Measurements from ENCODE around the gene KLHL30. TPM values are rescaled to one million over a fixed set of nuclear protein-coding genes. Genes with fewer than 3 reads are reported as not detected.

The KLHL30 gene
- total RNA-seq, 1 donor from 2014 or later = 18.3 TPM

DNA sequence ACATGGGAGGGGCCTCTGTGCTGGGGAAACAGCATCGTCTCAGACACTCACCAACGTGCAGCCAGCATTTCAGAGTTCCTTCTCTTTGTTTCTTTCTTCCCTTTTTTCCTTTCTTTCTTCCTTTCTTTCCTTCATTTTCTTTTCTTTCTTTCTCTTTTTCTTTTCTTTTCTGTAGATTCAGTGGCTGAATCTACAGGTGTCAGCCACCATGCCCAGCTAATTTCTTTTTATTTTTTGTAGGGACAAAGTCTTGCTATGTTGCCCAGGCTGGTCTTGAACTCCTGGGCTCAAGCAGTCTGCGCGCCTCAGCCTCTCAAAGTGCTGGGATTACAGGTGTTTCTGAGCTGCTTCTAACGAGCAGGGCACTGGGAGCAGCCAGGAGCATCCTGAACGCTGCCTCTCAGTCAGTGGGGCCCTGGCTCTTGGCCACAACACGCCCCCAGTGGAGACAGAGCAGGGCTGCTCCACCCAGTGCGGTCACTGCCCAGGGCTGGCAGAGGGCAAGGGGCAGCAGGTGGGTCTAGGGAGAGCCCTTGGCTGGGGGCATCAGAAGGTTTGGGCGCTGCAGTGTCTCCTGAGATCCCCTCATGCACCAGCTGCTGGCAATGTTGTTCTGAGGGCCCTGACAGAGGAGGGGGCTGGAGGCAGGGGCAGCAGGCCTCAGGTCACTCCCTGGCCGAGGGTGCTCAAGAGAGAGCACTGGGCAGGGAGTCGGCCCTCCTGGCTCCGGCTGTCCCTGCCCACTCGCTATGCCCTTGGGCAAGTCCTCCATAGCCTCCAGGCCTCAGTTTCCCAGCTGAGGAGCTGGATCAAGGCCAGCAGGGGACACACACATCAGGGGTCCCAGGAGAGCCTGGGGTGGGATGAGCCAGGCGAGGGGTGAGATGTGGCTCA is 4.7 kb upstream of the KLHL30 start:
- Histone ChIP-seq H3K36me3 (ENCODE audit: control insufficient read depth in 3 of 3, insufficient read depth in 3 of 3, low read length in 3 of 3) (no peaks in the 10 kb centered on the region), H3K27ac (ENCODE audit: low read depth, low read length) (no peak overlapping the region), H3K4me1 (ENCODE audit: control insufficient read depth in 3 of 3, insufficient read depth in 3 of 3, low read length in 3 of 3) (peaks cover 24 to 42% (median 37%) of the 10 kb centered on the region in 3 donors), H3K9me3 (ENCODE audit: control insufficient read depth in 3 of 3, low read length in 3 of 3) (no peaks in the 10 kb centered on the region), H3K9ac (ENCODE audit: low read depth in 1 of 3, low read length in 3 of 3) (no peak overlapping the region), H3K27me3 (ENCODE audit: control insufficient read depth in 3 of 3, insufficient read depth in 3 of 3, low read length in 3 of 3) (no peaks in the 10 kb centered on the region), H3K4me3 (ENCODE audit: low read length in 3 of 3) (no peak overlapping the region)

DNA sequence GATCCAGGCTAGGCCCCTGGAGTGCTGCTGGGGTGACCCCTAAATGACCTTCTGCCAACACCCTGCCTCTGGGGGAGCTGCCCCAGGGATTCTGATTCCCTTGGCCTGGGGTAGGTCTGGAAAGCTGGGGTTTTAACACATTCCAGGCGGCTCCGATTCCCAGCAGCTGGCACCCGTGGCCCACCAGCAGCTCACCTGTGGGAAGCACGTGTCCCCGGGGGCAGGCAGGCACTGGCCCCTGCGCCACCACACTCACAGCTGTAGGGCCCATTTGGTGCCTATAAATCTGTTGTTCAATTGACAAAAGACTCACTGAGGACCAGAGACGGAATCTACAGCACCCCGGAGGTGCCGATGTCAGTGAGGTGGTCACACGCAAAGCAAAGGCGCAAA is 4.1 kb upstream of the KLHL30 start:
- Histone ChIP-seq H3K27me3 (ENCODE audit: control insufficient read depth in 3 of 3, insufficient read depth in 3 of 3, low read length in 3 of 3) (no peaks in the 10 kb centered on the region), H3K9me3 (ENCODE audit: control insufficient read depth in 3 of 3, low read length in 3 of 3) (no peaks in the 10 kb centered on the region), H3K27ac (ENCODE audit: low read depth, low read length) (no peak overlapping the region)

DNA sequence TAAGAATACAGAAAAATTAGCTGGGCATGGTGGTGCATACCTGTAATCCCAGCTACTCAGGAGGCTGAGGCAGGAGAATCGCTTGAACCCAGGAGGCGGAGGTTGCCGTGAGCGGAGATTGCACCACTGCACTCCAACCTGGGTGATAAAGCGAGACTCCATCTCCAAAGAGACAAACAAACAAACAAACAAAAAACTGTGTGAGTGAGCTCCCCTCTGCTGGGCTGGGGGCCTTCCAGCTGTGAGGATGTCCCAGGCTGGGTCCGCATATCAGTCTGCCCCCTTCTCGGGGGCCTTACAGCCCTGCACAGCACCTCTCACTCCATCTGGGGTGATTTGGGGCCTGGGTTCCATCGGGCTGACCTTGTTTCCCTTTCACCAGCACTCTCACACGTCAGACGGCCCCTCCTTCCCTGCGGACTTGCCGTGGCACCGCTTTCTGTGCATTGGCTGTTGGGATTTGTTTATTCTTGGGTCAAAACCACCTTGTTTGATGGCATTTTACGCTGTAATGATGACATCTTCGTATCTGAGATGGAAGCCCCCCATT is 2.8 kb upstream of the KLHL30 start:
- no peak overlapping the region for H3K4me3 ChIP-seq (ENCODE audit: low read length in 3 of 3)
- H3K4me1 ChIP-seq (ENCODE audit: control insufficient read depth in 3 of 3, insufficient read depth in 3 of 3, low read length in 3 of 3) = peaks cover 36 to 58% (median 56%) of the 10 kb centered on the region in 3 donors
- H3K27ac ChIP-seq (ENCODE audit: low read depth, low read length) = peak overlapping the region; percentile 94

More for the DNA sequence above, 4.1 kb upstream of the KLHL30 start:
- Histone ChIP-seq H3K4me3 (ENCODE audit: low read length in 3 of 3) (no peak overlapping the region), H3K36me3 (ENCODE audit: control insufficient read depth in 3 of 3, insufficient read depth in 3 of 3, low read length in 3 of 3) (no peaks in the 10 kb centered on the region), H3K4me1 (ENCODE audit: control insufficient read depth in 3 of 3, insufficient read depth in 3 of 3, low read length in 3 of 3) (peaks cover 24 to 45% (median 44%) of the 10 kb centered on the region in 3 donors), H3K9ac (ENCODE audit: low read depth in 1 of 3, low read length in 3 of 3) (peak overlapping the region in 1 of 3 donors; percentile 45)

DNA sequence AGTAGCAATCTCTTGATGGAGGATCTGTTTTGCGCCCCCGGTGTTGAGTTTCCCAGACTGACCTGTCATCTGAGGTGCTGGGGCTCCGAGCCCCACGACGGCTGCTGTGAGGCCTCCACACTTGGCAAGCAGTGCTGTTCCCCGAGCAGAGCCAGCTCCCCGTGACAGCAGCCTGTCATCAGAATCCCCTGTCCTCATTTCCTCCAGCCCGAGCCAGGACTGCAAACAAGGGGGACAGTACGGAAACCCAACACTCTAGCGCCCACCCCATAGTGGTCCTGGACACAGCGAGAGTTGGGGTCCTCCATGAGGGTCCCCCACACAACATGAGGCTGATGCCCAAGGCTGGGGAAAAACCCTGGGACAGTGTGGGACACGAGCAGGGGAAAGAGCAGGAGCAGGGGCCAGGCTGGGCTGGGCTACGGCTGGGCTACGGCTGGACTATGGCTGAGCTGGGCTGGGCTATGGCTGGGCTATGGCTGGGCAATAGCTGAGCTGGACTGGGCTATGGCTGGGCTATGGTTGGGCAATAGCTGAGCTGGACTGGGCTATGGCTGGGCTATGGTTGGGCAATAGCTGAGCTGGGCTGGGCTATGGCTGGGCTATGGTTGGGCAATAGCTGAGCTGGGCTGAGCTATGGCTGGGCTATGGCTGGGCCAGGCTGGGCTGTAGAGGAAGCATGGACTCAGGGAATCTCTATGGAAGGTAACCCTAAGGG is 1.5 kb upstream of the KLHL30 start:
- H3K27me3 ChIP-seq (ENCODE audit: control insufficient read depth in 3 of 3, insufficient read depth in 3 of 3, low read length in 3 of 3) = no peaks in the 10 kb centered on the region
- peaks cover 8 to 17% (median 15%) of the 10 kb centered on the region in 3 donors for H3K36me3 ChIP-seq (ENCODE audit: control insufficient read depth in 3 of 3, insufficient read depth in 3 of 3, low read length in 3 of 3)
- no peaks in the 10 kb centered on the region for H3K9me3 ChIP-seq (ENCODE audit: control insufficient read depth in 3 of 3, low read length in 3 of 3)
- H3K4me3 ChIP-seq (ENCODE audit: low read length in 3 of 3) = peak overlapping the region in 2 of 3 donors; percentile 29 to 41
- peaks cover 49 to 71% (median 69%) of the 10 kb centered on the region in 3 donors for H3K4me1 ChIP-seq (ENCODE audit: control insufficient read depth in 3 of 3, insufficient read depth in 3 of 3, low read length in 3 of 3)
- peak overlapping the region; percentile 94 for H3K27ac ChIP-seq (ENCODE audit: low read depth, low read length)
- H3K9ac ChIP-seq (ENCODE audit: low read depth in 1 of 3, low read length in 3 of 3) = peak overlapping the region; percentile 70 to 98 (median 83)

More for the DNA sequence above, 2.8 kb upstream of the KLHL30 start:
- Histone ChIP-seq H3K27me3 (ENCODE audit: control insufficient read depth in 3 of 3, insufficient read depth in 3 of 3, low read length in 3 of 3) (no peaks in the 10 kb centered on the region), H3K36me3 (ENCODE audit: control insufficient read depth in 3 of 3, insufficient read depth in 3 of 3, low read length in 3 of 3) (peaks cover under 1 to 5% (median 4%) of the 10 kb centered on the region in 3 donors), H3K9me3 (ENCODE audit: control insufficient read depth in 3 of 3, low read length in 3 of 3) (no peaks in the 10 kb centered on the region), H3K9ac (ENCODE audit: low read depth in 1 of 3, low read length in 3 of 3) (peak overlapping the region in 2 of 3 donors; percentile 24 to 33)

DNA sequence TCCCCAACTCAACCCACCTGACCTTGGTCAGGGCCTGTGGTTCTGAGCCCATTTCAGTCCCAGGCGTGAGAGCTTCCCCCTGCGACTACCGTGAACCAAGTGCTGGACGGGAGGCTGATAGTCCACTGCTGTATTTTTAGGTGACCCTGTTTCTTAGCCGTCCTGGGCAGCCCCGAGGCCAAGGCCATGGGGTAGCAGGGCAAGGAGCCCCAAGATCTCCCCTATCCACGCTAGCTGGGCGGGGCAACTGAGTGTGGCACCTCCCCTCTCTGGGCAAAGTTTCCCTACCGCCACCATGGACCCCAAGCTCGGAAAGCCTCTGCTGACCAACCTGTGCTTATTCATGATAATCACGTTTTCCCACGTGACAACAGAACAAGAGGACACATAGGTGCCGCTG is 583 bp upstream of the KLHL30 start:
- H3K9me3 ChIP-seq (ENCODE audit: control insufficient read depth in 3 of 3, low read length in 3 of 3) = no peaks in the 10 kb centered on the region
- H3K9ac ChIP-seq (ENCODE audit: low read depth in 1 of 3, low read length in 3 of 3) = peak overlapping the region; percentile 83 to 98 (median 91)
- no peaks in the 10 kb centered on the region for H3K27me3 ChIP-seq (ENCODE audit: control insufficient read depth in 3 of 3, insufficient read depth in 3 of 3, low read length in 3 of 3)
- H3K4me3 ChIP-seq (ENCODE audit: low read length in 3 of 3) = peak overlapping the region in 2 of 3 donors; percentile 76 to 87
- H3K27ac ChIP-seq (ENCODE audit: low read depth, low read length) = peak overlapping the region; percentile 94
- peaks cover 8 to 19% (median 17%) of the 10 kb centered on the region in 3 donors for H3K36me3 ChIP-seq (ENCODE audit: control insufficient read depth in 3 of 3, insufficient read depth in 3 of 3, low read length in 3 of 3)
- H3K4me1 ChIP-seq (ENCODE audit: control insufficient read depth in 3 of 3, insufficient read depth in 3 of 3, low read length in 3 of 3) = peaks cover 58 to 80% (median 79%) of the 10 kb centered on the region in 3 donors

DNA sequence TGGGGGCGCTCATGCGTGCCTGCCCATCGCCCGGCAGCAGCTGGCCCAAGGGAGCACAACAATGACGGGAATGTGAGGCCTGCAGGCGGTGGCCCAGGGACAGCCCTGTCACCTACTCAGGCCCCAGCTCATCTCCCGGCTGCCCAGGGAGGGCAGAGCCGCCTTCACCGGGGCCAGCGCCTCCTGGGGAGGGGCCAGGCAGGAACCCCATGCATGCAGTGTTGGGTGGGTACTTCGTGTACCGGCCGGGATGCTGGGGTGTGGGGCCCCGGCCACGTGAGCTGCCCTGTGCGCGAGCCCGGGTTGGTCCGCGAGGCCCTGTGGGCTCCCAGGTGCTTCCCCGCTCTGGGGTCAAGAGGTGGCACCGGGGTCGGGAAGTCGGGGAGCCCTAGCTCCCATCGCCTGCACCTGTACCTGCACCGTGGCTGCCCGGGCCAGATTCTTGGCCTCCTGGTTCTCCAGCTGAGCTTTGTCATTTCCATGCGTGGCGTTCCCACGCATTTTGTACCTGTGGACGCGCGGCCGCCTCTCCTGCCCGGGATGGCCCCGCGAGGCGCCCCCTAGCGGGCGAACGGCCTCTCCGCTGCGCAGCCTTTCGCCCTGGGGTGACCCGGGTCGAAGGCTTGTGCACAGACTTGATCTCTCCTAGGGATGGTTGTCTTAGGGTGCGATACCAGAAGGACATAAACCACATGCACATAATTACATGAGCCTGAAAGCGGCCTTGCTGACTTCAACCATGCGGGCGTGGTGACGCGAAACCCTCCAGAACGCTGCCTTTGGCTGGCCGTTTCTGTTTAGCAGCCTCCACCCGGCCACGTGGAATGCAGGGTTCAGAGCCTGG is 950 bp downstream of the KLHL30 start:
- Histone ChIP-seq H3K27ac (ENCODE audit: low read depth, low read length) (peak overlapping the region; percentile 94), H3K36me3 (ENCODE audit: control insufficient read depth in 3 of 3, insufficient read depth in 3 of 3, low read length in 3 of 3) (peaks cover 8 to 19% (median 17%) of the 10 kb centered on the region in 3 donors), H3K9ac (ENCODE audit: low read depth in 1 of 3, low read length in 3 of 3) (peak overlapping the region; percentile 83 to 98 (median 91)), H3K9me3 (ENCODE audit: control insufficient read depth in 3 of 3, low read length in 3 of 3) (no peaks in the 10 kb centered on the region), H3K4me3 (ENCODE audit: low read length in 3 of 3) (peak overlapping the region; percentile 65 to 87 (median 76)), H3K4me1 (ENCODE audit: control insufficient read depth in 3 of 3, insufficient read depth in 3 of 3, low read length in 3 of 3) (peaks cover 68 to 94% (median 86%) of the 10 kb centered on the region in 3 donors), H3K27me3 (ENCODE audit: control insufficient read depth in 3 of 3, insufficient read depth in 3 of 3, low read length in 3 of 3) (no peaks in the 10 kb centered on the region)

DNA sequence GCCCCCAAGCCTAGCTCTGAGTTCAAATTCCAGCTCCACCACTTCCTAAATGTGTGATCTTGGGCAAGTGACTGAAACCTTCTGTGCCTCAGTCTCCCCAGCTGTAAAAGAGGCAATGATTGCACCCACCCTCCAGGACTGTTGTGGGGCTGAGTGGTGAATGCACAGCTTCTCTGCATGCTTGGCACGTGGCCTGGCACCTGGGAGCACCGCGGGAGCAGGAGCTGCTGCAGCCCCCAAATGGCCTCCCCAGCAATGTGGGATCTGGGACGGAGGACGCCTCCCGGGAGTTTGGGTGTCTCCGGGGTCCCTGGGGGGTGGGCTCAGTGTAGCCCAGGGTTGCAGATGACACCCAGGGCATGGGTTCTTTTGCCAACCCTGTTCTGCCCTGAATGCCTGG is 1.6 kb downstream of the KLHL30 start:
- Histone ChIP-seq H3K27me3 (ENCODE audit: control insufficient read depth in 3 of 3, insufficient read depth in 3 of 3, low read length in 3 of 3) (no peaks in the 10 kb centered on the region), H3K9ac (ENCODE audit: low read depth in 1 of 3, low read length in 3 of 3) (peak overlapping the region in 2 of 3 donors; percentile 83 to 98), H3K9me3 (ENCODE audit: control insufficient read depth in 3 of 3, low read length in 3 of 3) (no peaks in the 10 kb centered on the region), H3K36me3 (ENCODE audit: control insufficient read depth in 3 of 3, insufficient read depth in 3 of 3, low read length in 3 of 3) (peaks cover 8 to 19% (median 17%) of the 10 kb centered on the region in 3 donors), H3K4me1 (ENCODE audit: control insufficient read depth in 3 of 3, insufficient read depth in 3 of 3, low read length in 3 of 3) (peaks cover 68 to 98% (median 84%) of the 10 kb centered on the region in 3 donors), H3K27ac (ENCODE audit: low read depth, low read length) (peak overlapping the region; percentile 94), H3K4me3 (ENCODE audit: low read length in 3 of 3) (peak overlapping the region; percentile 65 to 87 (median 76))

DNA sequence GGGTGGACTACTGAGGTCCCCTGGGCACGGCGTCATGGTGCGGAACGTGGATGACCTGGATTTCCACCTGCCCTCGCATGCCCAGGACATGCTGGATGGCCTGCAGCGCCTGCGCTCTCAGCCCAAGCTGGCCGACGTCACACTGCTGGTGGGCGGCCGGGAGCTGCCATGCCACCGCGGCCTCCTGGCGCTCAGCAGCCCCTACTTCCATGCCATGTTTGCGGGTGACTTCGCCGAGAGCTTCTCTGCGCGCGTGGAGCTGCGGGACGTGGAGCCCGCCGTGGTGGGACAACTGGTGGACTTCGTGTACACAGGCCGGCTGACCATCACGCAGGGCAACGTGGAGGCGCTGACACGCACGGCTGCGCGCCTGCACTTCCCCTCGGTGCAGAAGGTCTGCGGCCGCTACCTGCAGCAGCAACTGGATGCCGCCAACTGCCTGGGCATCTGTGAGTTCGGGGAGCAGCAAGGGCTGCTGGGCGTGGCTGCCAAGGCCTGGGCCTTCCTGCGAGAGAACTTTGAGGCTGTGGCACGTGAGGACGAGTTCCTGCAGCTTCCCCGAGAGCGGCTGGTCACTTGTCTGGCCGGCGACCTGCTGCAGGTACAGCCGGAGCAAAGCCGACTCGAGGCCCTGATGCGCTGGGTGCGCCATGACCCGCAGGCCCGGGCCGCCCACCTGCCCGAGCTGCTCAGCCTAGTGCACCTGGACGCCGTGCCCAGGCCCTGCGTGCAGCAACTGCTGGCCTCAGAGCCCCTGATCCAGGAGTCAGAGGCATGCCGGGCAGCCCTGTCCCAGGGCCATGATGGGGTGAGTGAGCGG is 2.5 kb downstream of the KLHL30 start:
- H3K4me1 ChIP-seq (ENCODE audit: control insufficient read depth in 3 of 3, insufficient read depth in 3 of 3, low read length in 3 of 3) = peaks cover 64 to 98% (median 75%) of the 10 kb centered on the region in 3 donors

More for the DNA sequence above, 2.5 kb downstream of the KLHL30 start:
- H3K9me3 ChIP-seq (ENCODE audit: control insufficient read depth in 3 of 3, low read length in 3 of 3) = no peaks in the 10 kb centered on the region
- H3K4me3 ChIP-seq (ENCODE audit: low read length in 3 of 3) = peak overlapping the region in 2 of 3 donors; percentile 72 to 76
- H3K36me3 ChIP-seq (ENCODE audit: control insufficient read depth in 3 of 3, insufficient read depth in 3 of 3, low read length in 3 of 3) = peaks cover 8 to 22% (median 17%) of the 10 kb centered on the region in 3 donors
- no peaks in the 10 kb centered on the region for H3K27me3 ChIP-seq (ENCODE audit: control insufficient read depth in 3 of 3, insufficient read depth in 3 of 3, low read length in 3 of 3)
- peak overlapping the region in 1 of 3 donors; percentile 98 for H3K9ac ChIP-seq (ENCODE audit: low read depth in 1 of 3, low read length in 3 of 3)
- H3K27ac ChIP-seq (ENCODE audit: low read depth, low read length) = no peak overlapping the region

Measured in skeletal muscle tissue (tissue), 4 donors.